ENCODE data around the gene FOLR3. TPM values are rescaled to one million over a fixed set of nuclear protein-coding genes. Genes with fewer than 3 reads are reported as not detected.

The FOLR3 gene
- total RNA-seq, 1 donor from 2014 or later, result not detected

DNA sequence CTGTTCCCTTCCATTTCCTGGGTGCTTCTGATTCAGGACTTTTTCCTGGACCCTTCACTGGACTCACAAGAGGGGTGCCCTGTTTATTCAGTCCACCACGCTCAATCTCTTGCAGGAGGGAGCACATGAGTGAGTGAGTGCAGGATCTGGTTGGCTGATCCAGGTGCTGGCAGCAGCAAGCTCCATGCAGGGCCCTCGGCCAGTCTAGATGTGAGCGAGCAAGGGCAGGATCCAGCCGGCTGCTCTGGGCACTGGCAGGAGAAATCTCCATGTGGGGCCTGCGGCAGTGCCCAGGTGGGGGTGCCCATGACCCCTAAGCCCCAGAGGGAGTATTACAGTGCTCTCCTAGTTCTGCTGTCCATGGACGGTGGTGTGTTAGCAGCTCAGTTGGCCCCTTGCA is 11.5 kb upstream of the FOLR3 start:
- Histone ChIP-seq H3K4me1 (ENCODE audit: insufficient read depth, low read length) (no peaks in the 10 kb centered on the region), H3K9ac (ENCODE audit: low read length) (no peak overlapping the region), H4K20me1 (ENCODE audit: insufficient read depth, low read length) (no peaks in the 10 kb centered on the region), H3K9me3 (ENCODE audit: insufficient read depth, low read depth, low read length) (peaks cover 6% of the 10 kb centered on the region), H3K36me3 (ENCODE audit: insufficient read depth, low read length) (no peaks in the 10 kb centered on the region), H3K4me2 (ENCODE audit: low read length) (no peak overlapping the region), H2AFZ (ENCODE audit: low read depth, low read length) (no peak overlapping the region), H3K27me3 (ENCODE audit: insufficient read depth, low read length) (no peaks in the 10 kb centered on the region), H3K4me3 (ENCODE audit: insufficient read depth, low read depth, low read length) (no peak overlapping the region), H3K79me2 (ENCODE audit: insufficient read depth, low read length) (no peaks in the 10 kb centered on the region), H3K27ac (ENCODE audit: low read depth, low read length) (no peak overlapping the region)
- DNase-seq (ENCODE audit: low read depth) (no peak), FAIRE-seq (no peak)
- H3K9me3 Mint-ChIP-seq (ENCODE audit: unreplicated experiment), result peaks cover 13% of the 10 kb centered on the region
- no peak for TF ChIP-seq CTCF (IDR thresholded peaks at IDR 0.05; ENCODE audit: insufficient read depth, low read depth, low read length)
- no peaks in the 10 kb centered on the region for H3K4me1 Mint-ChIP-seq (ENCODE audit: low read depth, unreplicated experiment)
- peaks cover 18% of the 10 kb centered on the region for H3K27me3 Mint-ChIP-seq (ENCODE audit: low read depth, unreplicated experiment)
- H3K27ac Mint-ChIP-seq (ENCODE audit: unreplicated experiment), result no peak overlapping the region
- H3K4me3 Mint-ChIP-seq (ENCODE audit: unreplicated experiment), result no peak overlapping the region
- peaks cover 4% of the 10 kb centered on the region for H3K36me3 Mint-ChIP-seq (ENCODE audit: low read depth, unreplicated experiment)

DNA sequence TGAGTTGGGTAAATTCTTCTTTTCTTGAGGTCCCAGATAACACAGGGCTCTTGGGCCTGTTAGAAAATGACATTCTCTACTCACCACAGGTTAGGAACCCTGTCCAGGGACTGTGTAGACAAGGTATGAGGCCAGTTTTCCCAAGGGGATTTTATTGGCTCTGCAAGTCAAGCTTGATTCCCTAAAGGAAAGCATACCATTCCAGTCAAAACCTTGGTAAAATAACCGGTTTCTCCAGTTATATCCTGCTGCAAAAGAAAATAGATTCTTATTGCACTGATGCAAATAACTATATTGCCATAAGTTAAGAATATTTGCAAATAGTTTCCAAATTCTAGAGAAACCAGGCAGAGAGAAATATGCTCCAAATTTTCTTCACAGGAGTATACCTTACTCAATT is 9.6 kb upstream of the FOLR3 start:
- FAIRE-seq, result no peak
- Mint-ChIP-seq H3K27ac (ENCODE audit: unreplicated experiment) (no peak overlapping the region), H3K4me1 (ENCODE audit: low read depth, unreplicated experiment) (no peaks in the 10 kb centered on the region), H3K9me3 (ENCODE audit: unreplicated experiment) (peaks cover 23% of the 10 kb centered on the region), H3K27me3 (ENCODE audit: low read depth, unreplicated experiment) (peaks cover 26% of the 10 kb centered on the region), H3K36me3 (ENCODE audit: low read depth, unreplicated experiment) (peaks cover 4% of the 10 kb centered on the region), H3K4me3 (ENCODE audit: unreplicated experiment) (no peak overlapping the region)
- H3K4me1 ChIP-seq (ENCODE audit: insufficient read depth, low read length), result no peaks in the 10 kb centered on the region
- peaks cover 4% of the 10 kb centered on the region for H3K27me3 ChIP-seq (ENCODE audit: insufficient read depth, low read length)
- no peak overlapping the region for H2AFZ ChIP-seq (ENCODE audit: low read depth, low read length)
- H3K9ac ChIP-seq (ENCODE audit: low read length), result no peak overlapping the region
- TF ChIP-seq EZH2 (IDR thresholded peaks at IDR 0.05; ENCODE audit: insufficient read depth, low read length) (no peak), CTCF (IDR thresholded peaks at IDR 0.05; ENCODE audit: insufficient read depth, low read depth, low read length) (no peak)
- no peak overlapping the region for H3K4me2 ChIP-seq (ENCODE audit: low read length)
- no peaks in the 10 kb centered on the region for H4K20me1 ChIP-seq (ENCODE audit: insufficient read depth, low read length)
- no peaks in the 10 kb centered on the region for H3K79me2 ChIP-seq (ENCODE audit: insufficient read depth, low read length)
- no peak overlapping the region for H3K4me3 ChIP-seq (ENCODE audit: insufficient read depth, low read depth, low read length)
- H3K9me3 ChIP-seq (ENCODE audit: insufficient read depth, low read depth, low read length), result peaks cover 9% of the 10 kb centered on the region
- no peak overlapping the region for H3K27ac ChIP-seq (ENCODE audit: low read depth, low read length)
- no peak for DNase-seq (ENCODE audit: low read depth)
- no peaks in the 10 kb centered on the region for H3K36me3 ChIP-seq (ENCODE audit: insufficient read depth, low read length)

GRCh38 chr11:72127923-72128322 is 7.6 kb upstream of the FOLR3 start:
- Histone ChIP-seq H2AFZ (ENCODE audit: low read depth, low read length) (no peak overlapping the region), H3K36me3 (ENCODE audit: insufficient read depth, low read length) (no peaks in the 10 kb centered on the region), H3K9me3 (ENCODE audit: insufficient read depth, low read depth, low read length) (peaks cover 9% of the 10 kb centered on the region), H4K20me1 (ENCODE audit: insufficient read depth, low read length) (no peaks in the 10 kb centered on the region), H3K4me3 (ENCODE audit: insufficient read depth, low read depth, low read length) (no peak overlapping the region), H3K79me2 (ENCODE audit: insufficient read depth, low read length) (no peaks in the 10 kb centered on the region), H3K27me3 (ENCODE audit: insufficient read depth, low read length) (peaks cover 10% of the 10 kb centered on the region), H3K4me2 (ENCODE audit: low read length) (no peak overlapping the region), H3K27ac (ENCODE audit: low read depth, low read length) (no peak overlapping the region), H3K9ac (ENCODE audit: low read length) (no peak overlapping the region), H3K4me1 (ENCODE audit: insufficient read depth, low read length) (no peaks in the 10 kb centered on the region)
- Mint-ChIP-seq H3K27ac (ENCODE audit: unreplicated experiment) (no peak overlapping the region), H3K27me3 (ENCODE audit: low read depth, unreplicated experiment) (peaks cover 33% of the 10 kb centered on the region), H3K36me3 (ENCODE audit: low read depth, unreplicated experiment) (peaks cover 4% of the 10 kb centered on the region), H3K4me3 (ENCODE audit: unreplicated experiment) (no peak overlapping the region), H3K9me3 (ENCODE audit: unreplicated experiment) (peaks cover 24% of the 10 kb centered on the region), H3K4me1 (ENCODE audit: low read depth, unreplicated experiment) (no peaks in the 10 kb centered on the region)
- FAIRE-seq (no peak), DNase-seq (ENCODE audit: low read depth) (no peak)
- TF ChIP-seq EZH2 (IDR thresholded peaks at IDR 0.05; ENCODE audit: insufficient read depth, low read length) (no peak), CTCF (IDR thresholded peaks at IDR 0.05; ENCODE audit: insufficient read depth, low read depth, low read length) (no peak)

Data from astrocyte (in vitro differentiated cells and primary cell).